Measurements from ENCODE around the gene CITED1. TPM values are rescaled to one million over a fixed set of nuclear protein-coding genes. Genes with fewer than 3 reads are reported as not detected.

CITED1 gene
- total and polyA plus RNA-seq, 4 donors, result 0.34 to 1.8 (median 0.47) TPM; not detected in 1

DNA sequence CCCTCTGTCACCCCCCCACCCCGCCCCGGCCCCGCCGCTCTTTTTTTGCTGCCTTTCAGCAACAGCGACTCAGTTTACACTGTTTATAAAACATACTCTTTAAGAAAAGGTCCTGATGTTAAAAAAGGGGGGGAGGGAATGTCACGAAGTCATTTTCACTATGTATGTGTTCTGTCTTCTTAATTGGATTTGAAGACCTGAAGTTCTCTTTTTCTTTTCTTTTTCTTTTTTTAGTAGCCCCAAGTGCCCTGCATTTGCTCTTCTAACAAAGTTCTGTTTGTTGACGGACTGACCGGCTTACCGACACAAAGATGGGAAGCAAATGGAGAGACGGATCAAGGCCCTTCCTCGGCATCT is 2.5 kb upstream of the CITED1 start:
- Histone ChIP-seq H3K4me1 (ENCODE audit: control insufficient read depth in 5 of 5, insufficient read depth in 5 of 5, low read length in 5 of 5) (peaks cover 0 to 29% (median 6%) of the 10 kb centered on the region in 5 donors), H3K36me3 (ENCODE audit: control insufficient read depth in 4 of 4, insufficient read depth in 4 of 4, low read length in 4 of 4) (no peaks in the 10 kb centered on the region), H3K27me3 (ENCODE audit: control insufficient read depth in 3 of 3, insufficient read depth in 3 of 3, low read length in 2 of 3) (peaks cover 23 to 73% (median 60%) of the 10 kb centered on the region in 3 donors), H3K27ac (ENCODE audit: low read depth in 1 of 2, low read length in 1 of 2) (no peak overlapping the region), H3K9me3 (ENCODE audit: control insufficient read depth in 4 of 4, insufficient read depth in 3 of 4, low read length in 3 of 4) (peaks cover 0 to 9% (median 0%) of the 10 kb centered on the region in 4 donors), H3K9ac (ENCODE audit: insufficient read depth in 1 of 2, low read length in 2 of 2) (no peak overlapping the region), H3K4me3 (no peak overlapping the region)
- ATAC-seq (ENCODE audit: insufficient read depth, low FRiP score), result no peak
- TF ChIP-seq, protein P1, sequence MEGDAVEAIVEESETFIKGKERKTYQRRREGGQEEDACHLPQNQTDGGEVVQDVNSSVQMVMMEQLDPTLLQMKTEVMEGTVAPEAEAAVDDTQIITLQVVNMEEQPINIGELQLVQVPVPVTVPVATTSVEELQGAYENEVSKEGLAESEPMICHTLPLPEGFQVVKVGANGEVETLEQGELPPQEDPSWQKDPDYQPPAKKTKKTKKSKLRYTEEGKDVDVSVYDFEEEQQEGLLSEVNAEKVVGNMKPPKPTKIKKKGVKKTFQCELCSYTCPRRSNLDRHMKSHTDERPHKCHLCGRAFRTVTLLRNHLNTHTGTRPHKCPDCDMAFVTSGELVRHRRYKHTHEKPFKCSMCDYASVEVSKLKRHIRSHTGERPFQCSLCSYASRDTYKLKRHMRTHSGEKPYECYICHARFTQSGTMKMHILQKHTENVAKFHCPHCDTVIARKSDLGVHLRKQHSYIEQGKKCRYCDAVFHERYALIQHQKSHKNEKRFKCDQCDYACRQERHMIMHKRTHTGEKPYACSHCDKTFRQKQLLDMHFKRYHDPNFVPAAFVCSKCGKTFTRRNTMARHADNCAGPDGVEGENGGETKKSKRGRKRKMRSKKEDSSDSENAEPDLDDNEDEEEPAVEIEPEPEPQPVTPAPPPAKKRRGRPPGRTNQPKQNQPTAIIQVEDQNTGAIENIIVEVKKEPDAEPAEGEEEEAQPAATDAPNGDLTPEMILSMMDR (IDR thresholded peaks at IDR 0.05; ENCODE audit: control extremely low read depth, extremely low read depth), result no peak
- peak in 1 of 3 donors; percentile 4 for DNase-seq
- whole genome bisulfite sequencing, 2 donors, result 8 to 20% methylated on average over 11 of the region's 11 CpGs

DNA sequence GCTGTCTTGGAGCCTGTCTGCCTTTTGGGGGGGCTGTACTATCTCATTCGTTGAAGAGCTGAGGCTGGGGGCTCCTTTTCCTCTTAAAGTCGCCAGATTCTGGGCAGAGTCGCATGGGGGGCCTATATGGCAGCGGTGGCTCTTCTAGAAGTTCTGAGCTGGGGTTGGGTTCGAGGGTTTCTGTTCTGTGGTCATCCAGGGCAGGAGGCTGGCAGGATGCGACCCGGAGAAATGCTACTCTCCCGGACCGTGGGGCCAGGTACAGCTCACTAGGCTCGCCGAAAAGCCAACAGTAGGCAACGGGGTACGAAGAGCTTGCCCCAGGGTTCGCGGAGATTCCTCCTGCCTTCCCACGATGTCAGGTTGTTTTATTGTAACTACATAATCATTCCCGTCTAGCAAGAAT is 1.9 kb upstream of the CITED1 start:
- 6 to 20% methylated on average over 16 to 17 of the region's 17 CpGs for WGBS, 2 donors
- Histone ChIP-seq H3K4me1 (ENCODE audit: control insufficient read depth in 5 of 5, insufficient read depth in 5 of 5, low read length in 5 of 5) (peaks cover 0 to 24% (median 6%) of the 10 kb centered on the region in 5 donors), H3K27me3 (ENCODE audit: control insufficient read depth in 3 of 3, insufficient read depth in 3 of 3, low read length in 2 of 3) (peaks cover 23 to 78% (median 66%) of the 10 kb centered on the region in 3 donors), H3K36me3 (ENCODE audit: control insufficient read depth in 4 of 4, insufficient read depth in 4 of 4, low read length in 4 of 4) (no peaks in the 10 kb centered on the region), H3K9ac (ENCODE audit: insufficient read depth in 1 of 2, low read length in 2 of 2) (no peak overlapping the region), H3K27ac (ENCODE audit: low read depth in 1 of 2, low read length in 1 of 2) (no peak overlapping the region), H3K9me3 (ENCODE audit: control insufficient read depth in 4 of 4, insufficient read depth in 3 of 4, low read length in 3 of 4) (peaks cover 0 to 9% (median 0%) of the 10 kb centered on the region in 4 donors), H3K4me3 (no peak overlapping the region)
- peak in 1 of 3 donors; percentile 4 for DNase-seq
- ATAC-seq (ENCODE audit: insufficient read depth, low FRiP score), result no peak
- TF ChIP-seq, protein P1 (IDR thresholded peaks at IDR 0.05; ENCODE audit: control extremely low read depth, extremely low read depth), result no peak

DNA sequence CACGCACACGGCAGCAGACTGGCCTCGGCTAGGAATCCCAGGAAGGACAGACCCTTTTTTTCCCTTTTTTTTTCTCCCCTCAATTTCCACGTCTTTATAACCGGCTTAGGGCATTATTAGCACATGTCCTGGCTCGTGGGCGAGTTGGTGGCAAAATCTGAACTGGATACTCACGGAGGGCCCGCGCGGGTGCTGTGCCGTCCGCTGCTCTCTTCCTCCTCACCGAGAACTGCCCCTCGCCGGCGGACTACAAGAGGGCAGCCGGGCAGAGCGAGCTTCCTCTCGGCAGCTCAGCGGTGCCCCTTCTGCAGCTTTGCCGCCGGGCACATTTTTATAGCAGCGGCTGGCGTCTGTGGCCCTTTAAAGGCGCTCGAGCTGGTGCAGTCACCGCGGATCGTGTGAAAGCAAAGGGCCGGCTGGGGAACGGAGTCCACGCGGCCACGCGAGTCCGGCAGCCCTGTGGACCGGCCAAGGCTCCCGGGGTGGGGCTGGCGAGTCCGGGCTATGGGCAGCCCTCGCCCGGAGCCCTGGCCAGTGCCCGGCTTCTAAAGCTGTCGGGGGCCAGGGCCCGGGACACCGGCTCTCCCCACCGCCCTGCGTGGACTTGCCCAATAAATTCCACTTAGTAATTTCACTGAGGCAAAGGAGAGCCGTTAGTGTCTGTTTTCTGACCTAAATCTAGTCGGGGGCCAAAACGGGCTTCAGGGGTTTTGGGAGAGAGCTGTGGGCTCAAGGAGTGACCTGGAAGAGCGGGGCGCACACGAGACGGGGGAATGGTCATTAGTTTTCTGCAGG is 1.3 kb upstream of the CITED1 start:
- peak; percentile 56 for ATAC-seq (ENCODE audit: insufficient read depth, low FRiP score)

More for the DNA sequence above, 1.3 kb upstream of the CITED1 start:
- 2 to 9% methylated on average over 43 to 56 of the region's 56 CpGs for WGBS, 2 donors
- Histone ChIP-seq H3K27ac (ENCODE audit: low read depth in 1 of 2, low read length in 1 of 2) (no peak overlapping the region), H3K9me3 (ENCODE audit: control insufficient read depth in 4 of 4, insufficient read depth in 3 of 4, low read length in 3 of 4) (peaks cover 0 to 9% (median 0%) of the 10 kb centered on the region in 4 donors), H3K9ac (ENCODE audit: insufficient read depth in 1 of 2, low read length in 2 of 2) (no peak overlapping the region), H3K36me3 (ENCODE audit: control insufficient read depth in 4 of 4, insufficient read depth in 4 of 4, low read length in 4 of 4) (no peaks in the 10 kb centered on the region), H3K4me3 (peak overlapping the region; percentile 18), H3K27me3 (ENCODE audit: control insufficient read depth in 3 of 3, insufficient read depth in 3 of 3, low read length in 2 of 3) (peaks cover 23 to 82% (median 70%) of the 10 kb centered on the region in 3 donors), H3K4me1 (ENCODE audit: control insufficient read depth in 5 of 5, insufficient read depth in 5 of 5, low read length in 5 of 5) (peaks cover 0 to 24% (median 6%) of the 10 kb centered on the region in 5 donors)
- TF ChIP-seq, protein P1 (IDR thresholded peaks at IDR 0.05; ENCODE audit: control extremely low read depth, extremely low read depth), result no peak
- peak; percentile 74 to 81 (median 81) for DNase-seq
